COR-L47 (cell line): ENCODE results near the gene FBXW4.
A peak's percentile ranks its signal among the peaks of the same experiment; 100 is the strongest.

Experiments
- DNase-seq: peaks from one replicate; lab custom pipeline; 2025; lab: John Stamatoyannopoulos, UW

Gene FBXW4

GRCh38 chr10:101566333-101567164 lies 128.4 kb downstream of the FBXW4 start:
- DNase-seq = peak; percentile 64

- DNase-seq = no peak
Observed at GRCh38 chr10:101565936-101566332, 129.0 kb downstream of the FBXW4 start.

- DNase-seq = no peak
Observed at GRCh38 chr10:101565370-101565900, 129.5 kb downstream of the FBXW4 start.

GRCh38 chr10:101564490-101564991 lies 130.4 kb downstream of the FBXW4 start:
- no peak for DNase-seq

- DNase-seq = no peak
Observed at GRCh38 chr10:101563497-101564040, 131.4 kb downstream of the FBXW4 start.

- DNase-seq = no peak
Observed at GRCh38 chr10:101563007-101563406, 132.0 kb downstream of the FBXW4 start.

- DNase-seq = no peak
Observed at GRCh38 chr10:101562231-101562630, 132.7 kb downstream of the FBXW4 start.

GRCh38 chr10:101561068-101561915 lies 133.7 kb downstream of the FBXW4 start:
- peak; percentile 54 for DNase-seq
